Activated naive CD8-positive, alpha-beta T cell treated with anti-CD3 and anti-CD28 coated beads, Interleukin-2, amount 10 ng/mL, durations not matched to agents 7 days and 5 days (primary cell): Measurements from ENCODE around the gene CC2D2B. TPM values are rescaled to one million over a fixed set of nuclear protein-coding genes. Genes with fewer than 3 reads are reported as not detected.
A peak's percentile ranks its signal among the peaks of the same experiment; 100 is the strongest.
"Not testable (repeated sequence)": the region's sequence is repeated elsewhere in the genome, so short reads cannot be mapped to it uniquely, and the experiment has no call there.

Experiments used
- ATAC-seq: fragments of 150-1000 bp; cut with Tn5 transposase; one replicate; pipeline ENCODE4 v1.10.0; 2021; ENCODE audit warnings: low read depth, moderate library complexity
- POLR2A ChIA-PET: fragments of 350-600 bp; sonication (Branson Sonifier 250); formaldehyde crosslinking; loops from one replicate; lab custom pipeline; 2021; ENCODE audit warnings: antibody characterized with exemption; lab: Charles Lee
- DNase-seq: peaks from one replicate; pipeline ENCODE4 v3.0.0; 2021
- H3K27ac Mint-ChIP-seq: one replicate; pipeline ENCODE4 v1.8.0; 2022; ENCODE audit warnings: mild to moderate bottlenecking, mixed read lengths
- H3K27me3 Mint-ChIP-seq: one replicate; pipeline ENCODE4 v1.8.0; 2022; ENCODE audit warnings: mild to moderate bottlenecking, moderate library complexity, mixed read lengths
- H3K36me3 Mint-ChIP-seq: one replicate; pipeline ENCODE4 v1.8.0; 2021; ENCODE audit warnings: mild to moderate bottlenecking, mixed read lengths
- H3K4me1 Mint-ChIP-seq: one replicate; pipeline ENCODE4 v1.8.0; 2021; ENCODE audit warnings: mixed read lengths
- H3K4me3 Mint-ChIP-seq: one replicate; pipeline ENCODE4 v1.8.0; 2022; ENCODE audit warnings: mild to moderate bottlenecking, moderate library complexity, mixed read lengths
- H3K9me3 Mint-ChIP-seq: one replicate; pipeline ENCODE4 v1.8.0; 2021; ENCODE audit warnings: mixed read lengths
- total RNA-seq, 2 experiments: library from RNA; stranded (reverse); gene quantifications; one replicate each; pipeline ENCODE4 v1.2.3, GENCODE V29; 2021

The CC2D2B gene
- total RNA-seq, 2 experiments from 2014 or later: 0.48 TPM; not detected in 1

DNA sequence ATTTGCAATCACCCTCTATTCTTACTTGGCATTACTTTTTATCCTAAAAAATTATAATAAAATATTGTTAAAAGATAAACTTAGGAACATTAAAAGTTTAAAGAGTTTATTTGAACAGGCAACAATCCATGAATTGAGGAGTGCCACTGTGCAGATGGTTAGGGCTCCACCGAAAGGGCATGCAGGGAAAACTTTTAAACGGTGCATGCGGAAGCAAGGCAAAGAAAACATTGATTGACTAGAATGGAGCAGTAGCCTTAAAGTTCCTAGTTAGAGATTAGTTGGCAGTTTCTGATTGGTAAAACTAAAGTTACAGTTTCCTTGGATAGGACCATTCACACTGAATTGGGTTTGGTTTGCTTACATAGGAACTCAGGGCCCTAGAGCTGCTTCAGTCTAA, 17.3 kb downstream of the CC2D2B start:
- Mint-ChIP-seq H3K36me3 (no peaks in the 10 kb centered on the region), H3K27me3 (peaks cover 23% of the 10 kb centered on the region), H3K4me1 (no peaks in the 10 kb centered on the region), H3K9me3 (no peaks in the 10 kb centered on the region), H3K4me3 (no peak overlapping the region), H3K27ac (no peak overlapping the region)
- ATAC-seq (no peak), DNase-seq (no peak)
- POLR2A ChIA-PET: no interaction called here

DNA sequence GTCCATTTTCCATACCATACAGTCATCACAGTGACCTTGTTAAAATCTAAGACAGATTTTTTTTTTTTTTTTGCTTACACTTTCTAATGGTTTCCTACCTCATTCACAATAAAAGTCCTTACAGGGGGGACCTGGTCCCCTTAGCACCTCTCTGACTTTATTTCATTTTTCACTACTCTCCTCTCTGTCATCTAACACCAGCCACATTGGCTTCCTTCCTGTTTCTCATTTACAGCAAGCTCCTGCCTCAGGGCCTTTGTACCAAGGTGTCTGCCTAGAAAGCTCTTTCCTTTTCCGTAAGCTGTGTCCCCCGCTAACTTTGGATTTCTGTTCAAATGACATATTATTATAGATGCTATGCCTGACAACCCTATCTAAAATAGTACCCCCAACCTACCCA, 27.7 kb downstream of the CC2D2B start:
- peaks cover 7% of the 10 kb centered on the region for H3K9me3 Mint-ChIP-seq
- DNase-seq (no peak), ATAC-seq (no peak)
- H3K27ac Mint-ChIP-seq: no peak overlapping the region
- POLR2A ChIA-PET: no interaction called here
- peaks cover 15% of the 10 kb centered on the region for H3K27me3 Mint-ChIP-seq
- H3K4me3 Mint-ChIP-seq: no peak overlapping the region
- peaks cover 2% of the 10 kb centered on the region for H3K36me3 Mint-ChIP-seq
- peaks cover 6% of the 10 kb centered on the region for H3K4me1 Mint-ChIP-seq

DNA sequence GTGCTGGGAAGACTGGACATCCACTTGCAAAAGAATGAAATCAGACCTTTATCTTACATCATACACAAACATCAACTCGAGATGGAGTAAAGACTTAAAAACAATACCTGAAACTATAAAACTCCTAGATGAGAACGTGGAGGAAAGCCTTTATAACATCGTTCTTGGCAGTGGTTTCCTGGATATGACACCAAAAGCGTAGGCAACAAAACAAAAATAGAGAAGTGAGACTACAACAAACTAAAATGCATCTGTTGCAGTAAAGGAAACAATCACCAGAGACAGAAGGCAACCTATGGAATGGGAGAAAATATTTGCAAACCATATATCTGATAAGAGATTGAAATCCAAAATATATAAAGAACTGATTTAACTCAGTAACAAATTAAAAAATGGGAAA, 33.3 kb downstream of the CC2D2B start:
- H3K9me3 Mint-ChIP-seq: peaks cover 9% of the 10 kb centered on the region
- H3K4me3 Mint-ChIP-seq: no peak overlapping the region
- no peak overlapping the region for H3K27ac Mint-ChIP-seq
- POLR2A ChIA-PET: no interaction called here
- DNase-seq: no peak
- peaks cover 2% of the 10 kb centered on the region for H3K36me3 Mint-ChIP-seq
- ATAC-seq: no peak
- H3K4me1 Mint-ChIP-seq: no peaks in the 10 kb centered on the region
- H3K27me3 Mint-ChIP-seq: peaks cover 9% of the 10 kb centered on the region

DNA sequence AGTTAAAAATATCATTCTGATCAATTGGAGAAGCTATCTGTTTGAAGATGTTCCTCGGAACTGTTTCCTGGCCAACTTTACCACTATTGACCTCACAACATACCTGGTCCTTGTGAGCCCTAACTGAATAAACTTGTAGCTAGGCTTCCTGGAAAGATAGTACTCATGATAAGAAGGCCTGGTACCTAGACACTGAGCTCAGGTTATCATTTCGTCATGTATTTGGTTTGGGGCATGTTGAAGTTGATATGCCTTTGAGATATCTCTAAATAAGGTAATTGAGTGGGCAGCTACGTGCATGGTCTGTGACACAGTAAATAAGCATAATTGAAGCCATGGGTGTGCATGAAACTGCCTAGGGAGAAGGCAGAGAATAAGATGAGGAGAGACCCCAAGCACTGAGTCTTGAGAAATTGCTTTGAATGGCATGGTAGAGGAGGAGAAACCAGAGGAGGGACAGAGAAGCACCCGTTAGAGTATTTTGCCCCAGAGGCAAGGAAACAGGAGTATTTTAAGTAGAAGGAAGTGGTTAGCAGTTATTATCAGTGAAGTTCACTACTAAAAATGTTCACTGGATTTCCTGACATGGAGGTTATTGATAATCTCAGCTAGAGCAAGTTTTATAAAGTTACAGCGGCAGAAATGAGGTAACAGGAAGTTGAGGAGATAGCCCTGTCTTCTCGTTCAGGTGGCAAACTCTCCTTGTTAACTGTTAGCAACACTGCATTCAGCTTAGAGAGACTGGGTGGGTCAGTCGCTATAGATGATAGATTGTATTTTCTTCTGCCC, 55.6 kb downstream of the CC2D2B start:
- H3K4me3 Mint-ChIP-seq: peak overlapping the region; percentile 53
- DNase-seq (no peak), ATAC-seq (peak; percentile 76)
- no peaks in the 10 kb centered on the region for H3K27me3 Mint-ChIP-seq
- peaks cover 8% of the 10 kb centered on the region for H3K9me3 Mint-ChIP-seq
- H3K4me1 Mint-ChIP-seq: peaks cover 11% of the 10 kb centered on the region
- POLR2A ChIA-PET: interaction anchor here (0.9 kb wide), 1 partner anchor 126 kb away, joined by 3 read pairs; no protein-coding TSS in a partner anchor
- peaks cover 7% of the 10 kb centered on the region for H3K36me3 Mint-ChIP-seq
- H3K27ac Mint-ChIP-seq: peak overlapping the region; percentile 83

DNA sequence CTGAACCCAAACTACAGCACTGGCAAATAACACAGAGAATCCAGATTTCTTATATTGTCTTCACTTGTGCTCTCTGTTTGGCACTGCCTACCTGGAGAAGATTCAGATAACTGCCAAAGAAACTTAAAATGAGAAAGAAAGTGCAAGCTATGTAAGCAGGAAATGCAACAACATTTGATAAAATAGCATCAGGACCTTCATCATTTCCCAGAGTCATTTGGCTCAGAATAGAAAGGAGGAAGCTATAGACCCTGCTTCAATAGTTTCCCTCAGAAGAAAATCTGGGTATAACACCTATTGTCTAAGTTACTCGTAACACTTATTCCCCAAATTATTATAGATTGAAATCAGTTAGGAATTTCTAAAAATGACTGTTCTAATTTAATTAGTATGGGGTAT, 56.2 kb downstream of the CC2D2B start:
- ATAC-seq: peak; percentile 12
- POLR2A ChIA-PET: interaction anchor here (0.9 kb wide), 1 partner anchor 125 kb away, joined by 3 read pairs; no protein-coding TSS in a partner anchor
- Mint-ChIP-seq H3K27ac (peak overlapping the region; percentile 83), H3K36me3 (peaks cover 3% of the 10 kb centered on the region), H3K4me3 (peak overlapping the region; percentile 53), H3K27me3 (no peaks in the 10 kb centered on the region), H3K4me1 (peaks cover 11% of the 10 kb centered on the region), H3K9me3 (peaks cover 5% of the 10 kb centered on the region)
- no peak for DNase-seq

DNA sequence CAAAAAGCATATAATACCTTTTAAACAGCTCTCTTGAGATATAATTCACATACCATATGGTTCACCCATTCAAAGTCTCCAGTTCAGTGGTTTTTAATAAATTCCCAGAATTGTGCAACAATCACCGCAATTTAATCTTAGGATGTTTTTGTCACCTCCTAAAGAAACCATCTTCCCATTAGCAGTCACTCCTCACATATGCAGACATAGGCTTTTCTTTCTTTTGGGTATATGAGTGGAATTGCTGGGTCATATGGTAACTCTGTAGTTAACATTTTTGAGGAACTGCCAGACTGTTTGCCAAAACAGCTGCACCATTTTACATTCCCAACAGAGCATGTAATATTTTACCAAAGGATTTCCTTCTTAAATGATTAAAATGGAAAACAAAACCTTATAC, 57.0 kb downstream of the CC2D2B start:
- ATAC-seq (no peak), DNase-seq (no peak)
- Mint-ChIP-seq H3K36me3 (peaks cover 3% of the 10 kb centered on the region), H3K27me3 (no peaks in the 10 kb centered on the region), H3K4me1 (peaks cover 11% of the 10 kb centered on the region), H3K9me3 (peaks cover 5% of the 10 kb centered on the region), H3K4me3 (no peak overlapping the region), H3K27ac (no peak overlapping the region)
- POLR2A ChIA-PET: interaction anchor here (0.9 kb wide), 1 partner anchor 124 kb away, joined by 3 read pairs; no protein-coding TSS in a partner anchor

DNA sequence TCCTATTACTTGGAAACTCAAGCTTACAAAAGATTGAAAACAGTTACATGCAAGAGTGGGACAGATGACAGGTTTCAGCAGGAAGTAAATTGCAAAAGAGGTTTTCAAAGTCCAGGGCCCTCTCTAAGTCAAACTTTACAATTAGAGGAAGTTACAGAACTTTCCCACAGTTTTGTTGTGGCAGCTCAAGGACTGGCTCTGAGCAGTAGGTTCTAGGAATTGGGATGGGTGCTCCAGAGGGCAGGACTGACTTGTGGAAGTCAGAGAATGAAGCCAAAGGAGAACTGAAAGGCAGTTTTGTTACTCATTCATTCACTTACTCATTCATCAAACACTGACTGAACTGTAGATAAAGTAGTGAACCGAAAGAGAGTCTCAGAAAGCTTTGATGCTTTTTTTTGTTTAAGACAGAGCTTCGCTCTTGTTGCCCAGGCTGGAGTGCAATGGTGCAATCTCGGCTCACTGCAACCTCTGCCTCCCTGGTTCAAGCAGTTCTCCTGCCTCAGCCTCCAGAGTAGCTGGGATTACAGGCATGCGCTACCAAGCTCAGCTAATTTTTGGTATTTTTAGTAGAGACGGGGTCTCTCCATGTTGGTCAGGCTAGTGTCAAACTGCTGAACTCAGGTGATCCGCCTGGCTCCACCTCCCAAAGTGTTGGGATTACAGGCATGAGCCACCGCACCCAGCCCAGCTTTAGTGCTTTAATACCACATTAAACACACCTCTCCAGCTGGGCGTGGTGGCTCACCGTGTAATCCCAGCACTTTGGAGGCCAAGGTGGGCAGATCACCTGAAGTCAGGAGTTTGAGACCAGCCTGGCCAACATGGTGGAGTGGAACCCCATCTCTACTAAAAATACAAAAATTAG, 68.8 kb downstream of the CC2D2B start:
- Mint-ChIP-seq H3K27me3 (peaks cover 6% of the 10 kb centered on the region), H3K4me3 (no peak overlapping the region), H3K4me1 (no peaks in the 10 kb centered on the region), H3K27ac (no peak overlapping the region), H3K36me3 (no peaks in the 10 kb centered on the region), H3K9me3 (no peaks in the 10 kb centered on the region)
- ATAC-seq (no peak), DNase-seq (no peak)
- POLR2A ChIA-PET: no interaction called here

DNA sequence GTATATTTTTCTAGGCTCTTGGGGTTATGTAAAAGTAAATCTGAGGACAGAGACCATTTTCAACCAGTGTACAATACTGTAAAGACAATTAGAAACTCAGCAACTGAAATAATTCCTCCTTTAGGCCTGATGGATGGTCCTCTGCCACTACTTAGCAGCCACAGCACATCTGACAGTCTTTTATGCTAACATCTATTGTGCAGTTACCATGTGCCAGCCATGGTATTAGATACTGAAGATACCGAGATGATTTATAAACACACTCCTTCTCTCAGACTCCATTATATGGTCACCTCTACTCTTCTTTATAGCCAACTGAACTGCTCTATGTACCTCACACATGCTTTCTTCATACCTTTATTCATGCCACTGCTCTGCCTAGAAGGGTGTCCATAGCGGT, 74.4 kb downstream of the CC2D2B start:
- no peaks in the 10 kb centered on the region for H3K9me3 Mint-ChIP-seq
- H3K27me3 Mint-ChIP-seq: no peaks in the 10 kb centered on the region
- H3K4me1 Mint-ChIP-seq: no peaks in the 10 kb centered on the region
- no peak overlapping the region for H3K4me3 Mint-ChIP-seq
- DNase-seq (no peak), ATAC-seq (no peak)
- no peak overlapping the region for H3K27ac Mint-ChIP-seq
- POLR2A ChIA-PET: no interaction called here
- H3K36me3 Mint-ChIP-seq: no peaks in the 10 kb centered on the region

DNA sequence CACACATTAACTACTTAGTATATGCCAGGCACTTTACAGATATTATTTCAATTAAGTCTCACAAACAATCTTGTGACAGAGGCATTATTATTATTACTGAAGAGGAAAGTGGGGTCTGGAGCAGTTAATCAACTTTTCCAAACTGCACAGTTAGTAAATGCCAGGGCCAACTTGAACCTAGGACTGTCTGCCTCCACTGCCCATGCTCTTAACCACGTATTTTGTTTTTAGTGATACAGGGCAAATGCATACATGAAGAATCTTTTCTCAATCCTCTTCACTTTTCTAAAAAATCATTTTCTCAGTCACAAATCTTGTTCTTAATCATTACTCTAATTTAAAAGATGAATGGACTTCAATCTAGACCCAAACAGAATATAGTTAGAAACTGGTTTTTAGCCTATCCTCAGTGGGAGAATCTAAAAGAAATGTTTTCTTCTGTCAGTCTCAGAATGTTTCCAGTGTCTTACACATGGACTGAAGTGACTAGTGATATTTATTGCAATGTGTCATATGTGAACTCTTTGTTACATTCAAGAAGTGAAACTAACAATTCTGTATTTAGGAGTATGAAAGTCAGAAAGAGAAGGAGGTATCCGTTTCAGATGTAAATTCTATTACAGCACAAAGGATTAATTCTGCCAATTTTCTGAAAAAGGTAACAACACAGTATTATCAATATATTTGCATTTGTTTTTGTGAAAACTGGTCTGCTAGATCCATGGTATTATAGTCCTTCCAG, 80.1 kb downstream of the CC2D2B start:
- H3K27ac Mint-ChIP-seq: no peak overlapping the region
- H3K9me3 Mint-ChIP-seq: no peaks in the 10 kb centered on the region
- POLR2A ChIA-PET: no interaction called here
- peaks cover 18% of the 10 kb centered on the region for H3K27me3 Mint-ChIP-seq
- H3K4me1 Mint-ChIP-seq: no peaks in the 10 kb centered on the region
- DNase-seq (no peak), ATAC-seq (no peak)
- H3K4me3 Mint-ChIP-seq: no peak overlapping the region
- H3K36me3 Mint-ChIP-seq: no peaks in the 10 kb centered on the region

DNA sequence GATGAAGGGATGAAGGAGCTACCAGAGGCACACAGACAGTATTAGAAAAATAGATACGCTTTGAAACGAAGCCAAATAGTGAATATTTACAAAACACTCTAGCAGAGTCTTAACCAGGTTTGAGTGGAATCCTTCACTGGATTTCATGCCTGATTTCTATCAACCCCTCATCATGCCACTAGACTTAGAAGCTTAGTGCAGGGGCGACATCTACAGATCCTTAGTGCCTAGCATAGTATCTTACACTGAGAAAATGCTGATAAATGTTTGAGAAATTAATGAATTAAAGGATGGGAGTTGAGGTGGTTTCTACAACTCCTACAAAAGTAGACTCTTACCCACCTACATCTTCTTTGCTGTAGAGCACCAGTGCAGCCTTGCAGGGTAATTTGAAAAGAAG, 80.9 kb downstream of the CC2D2B start:
- no peaks in the 10 kb centered on the region for H3K4me1 Mint-ChIP-seq
- no peaks in the 10 kb centered on the region for H3K9me3 Mint-ChIP-seq
- no peak overlapping the region for H3K4me3 Mint-ChIP-seq
- POLR2A ChIA-PET: no interaction called here
- ATAC-seq (no peak), DNase-seq (no peak)
- peaks cover 18% of the 10 kb centered on the region for H3K27me3 Mint-ChIP-seq
- no peak overlapping the region for H3K27ac Mint-ChIP-seq
- no peaks in the 10 kb centered on the region for H3K36me3 Mint-ChIP-seq

DNA sequence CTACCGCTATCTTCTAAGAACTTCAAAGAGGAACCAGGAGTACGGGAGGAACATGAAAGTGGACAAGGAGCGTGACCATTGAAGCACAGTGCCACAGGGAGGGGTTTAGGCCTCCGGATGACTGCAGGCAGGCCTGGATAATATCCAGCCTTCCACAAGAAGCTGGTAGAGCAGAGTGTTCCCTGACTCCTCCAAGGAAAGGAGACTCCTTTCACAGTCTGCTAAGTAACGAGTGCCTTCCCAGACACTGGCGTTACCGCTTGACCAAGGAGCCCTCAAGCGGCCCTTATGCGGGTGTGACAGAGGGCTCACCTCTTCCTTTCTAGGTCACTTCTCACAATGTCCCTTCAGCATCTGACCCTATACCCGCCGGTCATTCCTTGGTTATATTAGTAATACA, 86.6 kb downstream of the CC2D2B start:
- H3K9me3 Mint-ChIP-seq, H3K27me3 Mint-ChIP-seq, H3K4me3 Mint-ChIP-seq, H3K36me3 Mint-ChIP-seq, POLR2A ChIA-PET, H3K27ac Mint-ChIP-seq, DNase-seq, H3K4me1 Mint-ChIP-seq, ATAC-seq: not testable (repeated sequence)

DNA sequence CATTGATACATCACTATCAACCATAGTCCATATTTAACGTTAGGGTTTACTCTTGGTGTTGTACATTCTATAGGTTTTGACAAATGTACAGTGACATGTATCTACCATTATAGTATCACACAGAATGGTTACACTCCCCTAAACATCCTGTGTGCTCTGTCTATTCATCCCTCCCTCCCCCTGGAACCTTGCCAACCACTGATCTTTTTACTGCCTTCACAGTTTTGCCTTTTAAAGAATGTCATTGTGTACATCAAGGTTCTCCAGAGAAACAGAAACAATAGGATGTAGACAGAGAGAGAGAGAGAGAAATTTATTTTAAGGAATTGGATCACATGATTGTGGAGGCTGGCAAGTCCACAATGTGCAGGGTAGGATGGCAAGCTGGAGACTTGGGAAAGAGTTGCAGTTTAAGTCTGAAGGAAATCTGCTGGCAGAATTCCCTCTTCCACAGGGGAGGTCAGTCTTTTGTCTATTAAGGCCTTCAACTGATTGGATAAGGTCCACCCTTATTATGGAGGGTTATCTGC, 90.5 kb downstream of the CC2D2B start:
- Mint-ChIP-seq H3K4me3 (no peak overlapping the region), H3K4me1 (no peaks in the 10 kb centered on the region), H3K27me3 (no peaks in the 10 kb centered on the region), H3K9me3 (no peaks in the 10 kb centered on the region), H3K27ac (no peak overlapping the region), H3K36me3 (no peaks in the 10 kb centered on the region)
- no peak for ATAC-seq
- no peak for DNase-seq
- POLR2A ChIA-PET: no interaction called here

DNA sequence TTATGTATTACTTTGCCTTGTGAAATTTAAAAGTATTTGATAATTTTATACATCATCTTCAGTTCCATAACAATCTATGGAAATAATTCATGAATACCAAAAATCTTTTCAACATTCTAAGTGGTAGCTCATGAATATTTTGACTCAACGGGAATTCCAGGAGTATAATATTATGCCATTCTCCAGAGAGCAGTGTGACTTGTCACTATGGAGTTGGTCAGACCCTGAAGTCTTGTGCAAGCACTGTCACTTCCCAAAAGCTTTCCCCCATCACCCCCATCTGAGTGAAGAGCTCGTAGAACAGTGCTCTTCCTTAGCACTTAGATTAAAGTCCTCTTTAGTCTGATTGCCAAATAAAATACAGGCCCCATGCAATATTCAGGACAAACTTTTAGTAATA, 106.2 kb downstream of the CC2D2B start:
- Mint-ChIP-seq H3K36me3 (no peaks in the 10 kb centered on the region), H3K27ac (no peak overlapping the region), H3K9me3 (no peaks in the 10 kb centered on the region), H3K4me3 (no peak overlapping the region), H3K27me3 (no peaks in the 10 kb centered on the region), H3K4me1 (peaks cover 1% of the 10 kb centered on the region)
- ATAC-seq (no peak), DNase-seq (no peak)
- POLR2A ChIA-PET: no interaction called here
